ENCODE measurements around the gene STAB1. TPM values are rescaled to one million over a fixed set of nuclear protein-coding genes. Genes with fewer than 3 reads are reported as not detected.

The STAB1 gene
- total RNA-seq, 1 donor from 2014 or later: 88.1 TPM

DNA sequence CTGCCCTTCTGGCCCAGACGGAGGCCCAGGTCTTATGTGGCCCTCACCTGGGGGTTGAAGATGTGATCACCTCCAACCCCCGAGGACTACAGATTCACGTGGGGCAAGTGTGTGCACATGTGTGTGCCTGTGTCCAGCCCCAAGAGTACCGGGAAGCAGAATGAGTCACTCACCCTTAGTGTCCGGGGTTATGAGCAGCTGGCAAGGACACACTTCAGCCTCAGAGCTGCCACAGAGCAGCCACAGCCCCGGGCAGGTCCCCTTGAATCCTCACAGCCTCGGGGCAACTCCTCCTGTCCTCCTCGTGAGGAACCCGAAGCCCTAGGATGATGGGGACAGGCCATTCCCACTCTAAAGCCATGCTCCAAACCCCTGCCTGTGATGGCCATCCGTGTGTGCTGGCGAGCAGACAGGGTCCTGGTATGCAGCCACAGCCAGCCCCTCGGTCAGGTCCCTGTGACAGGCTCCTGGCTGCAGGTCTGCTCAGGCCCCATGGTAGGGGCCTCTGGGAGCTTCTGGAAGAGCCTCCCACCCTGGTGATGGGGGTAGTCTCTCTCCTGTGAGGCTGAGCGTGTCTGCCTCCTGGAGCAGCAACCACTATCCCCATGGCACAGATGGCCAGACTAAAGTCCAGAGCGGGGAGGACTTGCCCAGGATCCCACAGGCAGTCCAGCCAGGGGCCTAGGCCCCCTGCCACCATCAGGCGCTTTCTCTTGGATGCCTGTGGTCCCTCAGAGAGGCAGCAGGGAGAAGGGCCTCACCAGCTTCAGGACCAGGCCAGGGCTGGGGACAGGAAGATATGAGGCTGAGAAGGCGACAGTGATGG, 852 bp downstream of the STAB1 start:
- peak; percentile 64 for DNase-seq (ENCODE audit: missing footprints)
- ATAC-seq: no peak
- intact Hi-C loops (cut with DNase I): no loop called here

DNA sequence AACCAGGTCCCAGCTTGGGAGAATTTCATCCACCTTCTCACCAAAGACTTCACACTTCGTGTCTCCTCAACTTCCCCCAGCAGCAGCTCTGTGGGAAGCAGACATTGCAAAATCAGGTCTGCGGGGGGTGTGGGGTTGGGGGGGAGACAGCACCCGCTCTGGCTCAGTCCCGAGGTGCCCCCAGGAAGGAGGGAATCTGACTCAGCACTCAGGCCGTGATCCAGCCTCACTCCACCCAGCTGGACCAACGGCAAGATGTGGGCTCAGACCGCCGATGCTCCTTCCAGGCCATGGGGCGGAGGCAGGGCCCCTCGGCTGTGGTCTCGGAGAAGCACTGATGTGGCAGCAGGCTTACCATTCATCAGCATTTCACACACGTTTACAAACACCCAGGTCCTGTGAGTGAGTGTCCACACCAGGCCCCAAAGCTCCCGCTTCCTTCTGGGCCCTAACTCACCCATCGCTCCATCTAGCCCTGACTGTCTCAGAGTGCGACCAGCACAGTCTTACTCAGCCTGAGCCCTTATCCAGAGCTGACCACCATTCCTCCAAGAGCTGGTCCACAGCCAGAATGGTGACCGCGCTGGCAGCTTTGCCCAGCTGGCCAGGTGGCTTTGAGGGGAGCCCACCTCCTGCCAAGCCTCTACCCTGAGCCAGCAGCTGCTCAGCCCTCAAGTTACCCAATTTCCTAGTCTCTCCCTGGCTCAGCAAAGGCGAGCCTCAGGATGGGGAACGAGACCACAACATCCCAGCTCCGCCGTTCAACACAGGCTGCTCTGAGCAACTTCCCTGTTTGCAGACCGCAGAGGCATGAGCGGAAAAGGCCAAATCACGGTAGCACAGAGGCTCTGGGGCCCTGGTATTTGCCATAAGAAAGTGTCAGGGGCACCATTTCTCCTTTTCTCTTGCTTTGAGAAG, 3.3 kb downstream of the STAB1 start:
- DNase-seq (ENCODE audit: missing footprints): peak; percentile 83
- intact Hi-C loops (cut with DNase I): no loop called here

DNA sequence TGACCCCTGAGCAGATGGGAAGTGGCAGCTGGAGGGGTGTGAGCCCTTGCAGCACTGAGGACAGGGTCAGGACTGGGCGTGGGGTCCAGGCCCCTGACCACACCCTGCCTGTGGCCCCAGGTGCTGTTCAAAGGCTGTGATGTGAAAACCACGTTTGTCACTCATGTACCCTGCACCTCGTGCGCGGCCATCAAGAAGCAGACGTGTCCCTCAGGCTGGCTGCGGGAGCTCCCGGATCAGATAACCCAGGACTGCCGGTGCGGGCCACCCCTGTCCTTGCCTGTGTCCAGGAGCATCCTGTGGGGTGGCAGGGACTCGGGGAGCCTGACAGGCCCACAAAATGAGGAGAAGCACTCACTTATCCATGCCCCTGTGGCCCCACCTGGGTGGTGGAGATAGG, 5.9 kb downstream of the STAB1 start:
- intact Hi-C loops (cut with DNase I): no loop called here
- ATAC-seq (no peak), DNase-seq (ENCODE audit: missing footprints) (no peak)

More for the DNA sequence above, 3.3 kb downstream of the STAB1 start:
- ATAC-seq: peak; percentile 52

DNA sequence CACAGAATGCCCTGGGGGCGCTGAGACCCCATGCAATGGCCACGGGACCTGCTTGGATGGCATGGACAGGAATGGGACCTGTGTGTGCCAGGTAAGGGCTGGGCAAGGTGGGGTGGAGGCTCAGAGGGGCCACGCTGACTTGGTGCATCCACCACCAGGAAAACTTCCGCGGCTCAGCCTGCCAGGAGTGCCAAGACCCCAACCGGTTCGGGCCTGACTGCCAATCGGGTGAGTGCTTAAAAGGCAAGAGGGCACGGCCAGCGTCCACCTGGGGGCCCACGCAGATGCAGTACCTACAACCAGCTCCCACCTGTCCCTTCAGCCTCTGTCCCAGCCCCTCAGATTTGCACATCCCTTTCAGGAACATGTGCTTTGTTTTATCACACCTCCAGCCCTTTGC, 6.9 kb downstream of the STAB1 start:
- DNase-seq (ENCODE audit: missing footprints): no peak
- intact Hi-C loops (cut with DNase I): no loop called here
- ATAC-seq: no peak

DNA sequence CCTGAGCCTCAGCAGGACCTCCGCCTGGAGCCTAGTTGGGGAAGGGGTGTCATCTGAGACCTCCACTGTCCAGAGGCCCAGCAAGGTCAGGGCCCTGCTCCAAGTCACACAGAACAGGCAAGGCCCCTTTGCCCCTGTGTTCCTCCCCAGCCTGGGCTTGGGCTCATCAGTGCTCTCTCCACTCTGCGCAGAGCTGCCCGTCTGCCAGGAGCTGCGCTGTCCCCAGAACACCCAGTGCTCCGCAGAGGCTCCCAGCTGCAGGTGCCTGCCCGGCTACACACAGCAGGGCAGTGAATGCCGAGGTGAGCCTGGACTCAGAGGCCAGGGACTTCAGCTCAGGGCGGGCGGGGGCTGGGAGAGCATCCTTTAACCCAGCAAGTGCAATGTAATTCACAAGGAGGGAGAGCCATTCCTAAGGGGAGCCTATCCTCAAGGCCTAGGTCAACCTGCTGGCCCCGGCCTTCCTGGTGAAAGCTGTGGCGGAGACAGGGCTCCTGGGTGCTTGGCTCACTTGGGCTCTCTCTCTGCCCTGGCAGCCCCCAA, 7.7 kb downstream of the STAB1 start:
- DNase-seq (ENCODE audit: missing footprints) (no peak), ATAC-seq (no peak)
- intact Hi-C loops (cut with DNase I): no loop called here

DNA sequence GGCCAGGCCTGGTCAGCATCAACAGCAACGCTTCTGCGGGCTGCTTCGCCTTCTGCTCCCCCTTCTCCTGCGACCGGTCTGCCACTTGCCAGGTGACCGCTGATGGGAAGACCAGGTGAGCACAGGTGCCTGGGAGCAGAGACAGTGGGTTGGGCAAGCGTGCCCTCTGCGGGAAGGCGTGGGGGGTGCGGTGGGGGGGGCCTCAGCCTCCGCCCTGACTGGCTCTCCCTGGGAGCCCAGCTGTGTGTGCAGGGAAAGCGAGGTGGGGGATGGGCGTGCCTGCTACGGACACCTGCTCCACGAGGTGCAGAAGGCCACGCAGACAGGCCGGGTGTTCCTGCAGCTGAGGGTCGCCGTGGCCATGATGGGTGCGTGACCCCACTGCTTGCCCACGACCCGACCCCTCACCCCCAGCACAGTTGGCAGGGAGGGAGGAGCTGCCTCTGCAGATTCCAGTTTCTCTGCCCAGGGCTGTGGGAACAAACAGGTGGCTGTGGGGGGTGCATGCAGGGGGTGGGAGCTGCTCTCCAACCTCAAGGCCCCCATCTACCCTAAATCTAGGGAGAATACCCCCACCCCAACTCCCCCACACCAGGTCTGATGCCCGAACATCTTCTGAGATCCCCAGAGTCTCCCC, 8.8 kb downstream of the STAB1 start:
- intact Hi-C loops (cut with DNase I): no loop called here
- no peak for DNase-seq (ENCODE audit: missing footprints)
- no peak for ATAC-seq

DNA sequence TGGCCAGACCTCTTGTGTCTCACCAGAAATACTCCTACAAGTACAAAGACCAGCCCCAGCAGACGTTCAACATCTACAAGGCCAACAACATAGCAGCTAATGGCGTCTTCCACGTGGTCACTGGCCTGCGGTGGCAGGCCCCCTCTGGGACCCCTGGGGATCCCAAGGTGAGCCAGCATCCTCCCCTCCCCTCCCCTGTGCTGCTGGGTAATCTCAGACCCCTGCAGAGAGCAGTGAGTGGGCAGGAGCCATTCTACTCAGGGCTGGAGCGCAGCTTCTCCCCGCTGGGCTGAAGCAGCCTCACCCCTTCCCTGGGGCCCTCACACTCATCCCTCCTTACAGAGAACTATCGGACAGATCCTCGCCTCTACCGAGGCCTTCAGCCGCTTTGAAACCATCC, 9.8 kb downstream of the STAB1 start:
- DNase-seq (ENCODE audit: missing footprints): no peak
- intact Hi-C loops (cut with DNase I): no loop called here
- no peak for ATAC-seq

DNA sequence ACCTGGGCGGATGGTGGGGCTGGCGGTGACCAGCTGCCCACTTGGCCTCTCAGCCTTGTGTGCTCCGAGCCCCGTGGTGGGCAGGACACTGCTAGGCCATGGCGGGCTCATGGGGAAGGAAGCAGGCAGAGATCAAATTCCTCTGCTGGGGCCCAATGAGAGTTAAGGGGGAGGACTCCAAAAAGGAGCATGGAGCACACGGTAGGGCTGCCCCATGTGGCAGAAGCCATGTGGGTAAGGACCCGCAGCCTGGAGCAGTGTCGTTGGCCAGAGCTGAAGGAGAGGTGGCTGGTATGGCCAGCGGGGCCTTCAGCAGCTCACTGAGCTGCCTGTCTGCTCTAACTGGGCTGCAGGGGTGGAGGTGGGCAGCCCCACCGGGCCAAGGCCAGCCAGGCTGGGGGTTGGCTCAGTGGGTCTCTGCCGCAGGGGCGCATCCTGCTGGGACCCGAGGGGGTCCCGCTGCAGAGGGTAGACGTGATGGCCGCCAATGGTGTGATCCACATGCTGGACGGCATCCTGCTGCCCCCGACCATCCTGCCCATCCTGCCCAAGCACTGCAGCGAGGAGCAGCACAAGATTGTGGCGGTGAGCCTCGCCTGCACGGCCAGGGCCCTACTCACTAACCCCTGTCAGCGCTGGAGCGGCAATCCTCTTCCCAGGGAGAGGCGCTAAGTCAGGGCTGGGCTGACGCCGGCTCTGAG, 11.3 kb downstream of the STAB1 start:
- ATAC-seq (no peak), DNase-seq (ENCODE audit: missing footprints) (no peak)
- intact Hi-C loops (cut with DNase I): no loop called here

DNA sequence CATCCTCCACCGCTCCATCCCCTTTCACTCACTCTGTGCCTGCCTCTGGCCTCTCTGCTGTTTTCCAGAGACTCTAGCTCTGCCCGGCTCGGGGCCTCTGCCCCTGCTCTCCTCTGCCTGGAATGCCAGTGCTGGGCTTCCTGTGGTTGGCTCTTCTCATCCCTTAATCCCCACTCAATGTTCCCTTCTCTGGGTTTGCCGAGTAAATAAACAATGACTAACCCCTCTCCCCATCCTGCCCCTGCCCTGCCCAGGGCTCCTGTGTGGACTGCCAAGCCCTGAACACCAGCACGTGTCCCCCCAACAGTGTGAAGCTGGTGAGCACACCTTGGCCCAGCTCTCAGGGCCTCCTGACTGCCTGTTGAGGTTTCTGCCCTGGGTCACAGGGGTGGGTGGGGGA, 12.2 kb downstream of the STAB1 start:
- DNase-seq (ENCODE audit: missing footprints): no peak
- intact Hi-C loops (cut with DNase I): no loop called here
- ATAC-seq: no peak

DNA sequence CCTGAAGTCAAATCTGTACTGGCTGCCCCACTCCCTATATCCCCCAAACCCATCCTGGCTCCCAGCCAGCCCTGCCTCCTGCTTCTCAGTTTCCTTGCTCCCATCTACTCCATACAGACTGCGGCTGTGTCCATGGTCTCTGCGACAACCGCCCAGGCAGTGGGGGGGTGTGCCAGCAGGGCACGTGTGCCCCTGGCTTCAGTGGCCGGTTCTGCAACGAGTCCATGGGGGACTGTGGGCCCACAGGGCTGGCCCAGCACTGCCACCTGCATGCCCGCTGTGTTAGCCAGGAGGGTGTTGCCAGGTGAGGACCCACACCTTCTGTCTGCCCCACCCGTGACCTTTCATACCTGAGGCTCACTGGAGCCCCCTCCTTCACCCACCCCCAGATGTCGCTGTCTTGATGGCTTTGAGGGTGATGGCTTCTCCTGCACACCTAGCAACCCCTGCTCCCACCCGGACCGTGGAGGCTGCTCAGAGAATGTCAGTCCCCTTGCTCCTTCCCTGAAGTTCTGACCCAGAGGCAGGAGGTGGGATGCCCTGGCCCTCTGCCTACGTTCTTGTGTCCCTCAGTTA, 14.7 kb downstream of the STAB1 start:
- ATAC-seq (no peak), DNase-seq (ENCODE audit: missing footprints) (no peak)
- intact Hi-C loops (cut with DNase I): no loop called here

DNA sequence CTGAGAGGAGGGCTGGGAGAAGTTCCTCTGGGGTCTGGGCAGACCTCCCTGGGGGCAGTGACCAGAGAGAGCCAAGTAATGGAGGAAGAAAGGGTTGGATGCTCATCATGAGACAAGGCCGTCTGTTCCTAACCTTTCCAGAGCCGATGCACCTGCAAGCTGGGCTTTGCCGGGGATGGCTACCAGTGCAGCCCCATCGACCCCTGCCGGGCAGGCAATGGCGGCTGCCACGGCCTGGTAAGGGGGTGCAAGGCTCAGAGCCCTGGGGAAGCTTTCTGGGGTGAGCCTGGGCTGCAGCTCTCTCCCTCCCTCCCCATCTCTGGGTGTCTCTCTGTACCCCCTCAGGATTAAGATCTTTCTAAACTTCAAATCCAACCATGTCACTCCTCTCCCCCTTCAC, 16.4 kb downstream of the STAB1 start:
- ATAC-seq (no peak), DNase-seq (ENCODE audit: missing footprints) (no peak)
- intact Hi-C loops (cut with DNase I): no loop called here

DNA sequence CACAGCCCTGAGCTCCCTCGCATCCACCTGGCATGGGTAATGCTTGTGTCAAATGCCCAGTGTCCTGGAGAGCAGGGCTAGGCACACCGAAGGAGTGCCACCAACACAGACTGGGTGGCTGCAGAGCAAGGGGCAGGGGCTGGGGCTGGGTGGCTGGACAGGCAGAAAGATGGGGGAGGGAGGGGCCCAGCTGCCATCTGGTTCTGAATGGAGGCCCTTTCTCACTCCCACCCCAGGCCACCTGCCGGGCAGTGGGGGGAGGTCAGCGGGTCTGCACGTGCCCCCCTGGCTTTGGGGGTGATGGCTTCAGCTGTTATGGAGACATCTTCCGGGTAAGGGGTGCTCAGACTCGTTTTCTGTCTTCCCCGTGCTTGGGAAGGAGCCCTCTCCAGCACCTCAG, 17.0 kb downstream of the STAB1 start:
- ATAC-seq (no peak), DNase-seq (ENCODE audit: missing footprints) (no peak)
- intact Hi-C loops (cut with DNase I): no loop called here

DNA sequence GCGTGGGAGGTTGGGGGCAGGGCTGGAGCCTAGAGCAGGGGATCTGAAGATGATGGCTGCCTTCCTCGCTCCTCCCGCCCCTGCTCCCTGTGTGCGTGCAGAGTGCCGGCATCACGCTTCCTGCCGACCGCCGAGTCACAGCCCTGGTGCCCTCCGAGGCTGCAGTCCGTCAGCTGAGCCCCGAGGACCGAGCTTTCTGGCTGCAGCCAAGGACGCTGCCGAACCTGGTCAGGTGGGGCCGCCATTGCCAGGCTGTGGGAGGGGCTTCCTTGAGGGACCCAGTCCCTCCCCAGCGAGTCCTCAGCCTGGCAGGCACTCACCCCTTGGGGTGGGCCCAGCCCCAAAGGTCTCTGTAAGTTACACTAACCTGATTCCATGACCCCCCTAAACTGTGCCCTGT, 17.6 kb downstream of the STAB1 start:
- no peak for ATAC-seq
- intact Hi-C loops (cut with DNase I): no loop called here
- no peak for DNase-seq (ENCODE audit: missing footprints)

DNA sequence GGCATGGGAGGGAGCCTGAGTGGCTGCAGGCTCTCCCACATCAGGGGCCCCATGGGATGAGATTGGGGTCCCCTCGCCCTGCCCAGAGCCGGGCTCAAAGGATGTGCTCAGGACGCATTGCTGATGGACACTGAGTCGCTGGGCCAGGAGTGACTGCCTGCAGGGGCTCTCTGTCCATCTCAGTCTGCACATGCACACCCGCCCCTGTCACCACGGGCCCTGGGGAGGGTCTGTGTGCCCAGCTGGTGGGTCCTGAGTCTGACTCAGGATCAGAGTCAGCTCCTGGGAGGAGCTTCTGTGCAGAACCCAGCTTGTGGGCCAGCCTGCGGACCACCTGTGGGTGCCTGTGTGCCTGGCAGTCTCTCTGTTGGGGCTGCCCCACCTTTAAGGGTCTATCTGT, 18.1 kb downstream of the STAB1 start:
- no peak for ATAC-seq
- intact Hi-C loops (cut with DNase I): no loop called here
- no peak for DNase-seq (ENCODE audit: missing footprints)

DNA sequence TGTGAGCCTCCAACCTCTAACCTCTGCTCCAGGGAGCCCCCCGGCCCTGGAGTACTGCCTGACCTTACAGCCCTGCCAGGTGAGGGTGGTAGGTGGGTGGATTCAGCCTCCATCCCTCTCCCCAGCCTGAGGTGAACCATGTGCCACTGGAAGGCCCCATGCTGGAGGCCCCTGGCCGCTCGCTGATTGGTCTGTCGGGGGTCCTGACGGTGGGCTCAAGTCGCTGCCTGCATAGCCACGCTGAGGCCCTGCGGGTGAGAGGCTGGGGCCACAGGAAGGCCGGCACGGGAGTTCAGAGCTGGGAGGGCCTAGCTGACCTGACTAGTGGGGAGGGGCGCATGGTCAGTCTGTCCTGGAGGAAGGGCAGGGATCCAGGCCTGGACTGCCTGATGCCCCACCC, 19.4 kb downstream of the STAB1 start:
- intact Hi-C loops (cut with DNase I): no loop called here
- ATAC-seq: no peak
- no peak for DNase-seq (ENCODE audit: missing footprints)

DNA sequence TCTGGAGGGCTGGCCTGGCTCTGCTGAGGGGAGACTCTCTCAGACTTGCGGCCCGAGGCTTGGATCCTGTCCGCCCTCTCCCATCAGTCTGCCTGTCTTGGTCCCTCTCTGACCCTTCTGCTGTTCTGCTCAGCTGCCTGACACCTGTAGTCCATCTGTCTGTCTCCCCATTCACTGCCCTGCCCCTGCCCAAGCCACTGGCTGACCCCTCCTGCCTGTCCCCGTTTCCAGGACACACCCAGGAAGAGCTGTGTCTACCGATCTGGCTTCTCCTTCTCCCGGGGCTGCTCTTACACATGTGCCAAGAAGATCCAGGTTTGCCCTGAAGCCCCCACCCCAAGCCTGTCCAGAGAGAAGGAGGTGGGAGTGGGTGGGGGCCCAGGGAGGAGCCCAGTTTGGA, 20.1 kb downstream of the STAB1 start:
- ATAC-seq: no peak
- DNase-seq (ENCODE audit: missing footprints): no peak
- intact Hi-C loops (cut with DNase I): no loop called here

DNA sequence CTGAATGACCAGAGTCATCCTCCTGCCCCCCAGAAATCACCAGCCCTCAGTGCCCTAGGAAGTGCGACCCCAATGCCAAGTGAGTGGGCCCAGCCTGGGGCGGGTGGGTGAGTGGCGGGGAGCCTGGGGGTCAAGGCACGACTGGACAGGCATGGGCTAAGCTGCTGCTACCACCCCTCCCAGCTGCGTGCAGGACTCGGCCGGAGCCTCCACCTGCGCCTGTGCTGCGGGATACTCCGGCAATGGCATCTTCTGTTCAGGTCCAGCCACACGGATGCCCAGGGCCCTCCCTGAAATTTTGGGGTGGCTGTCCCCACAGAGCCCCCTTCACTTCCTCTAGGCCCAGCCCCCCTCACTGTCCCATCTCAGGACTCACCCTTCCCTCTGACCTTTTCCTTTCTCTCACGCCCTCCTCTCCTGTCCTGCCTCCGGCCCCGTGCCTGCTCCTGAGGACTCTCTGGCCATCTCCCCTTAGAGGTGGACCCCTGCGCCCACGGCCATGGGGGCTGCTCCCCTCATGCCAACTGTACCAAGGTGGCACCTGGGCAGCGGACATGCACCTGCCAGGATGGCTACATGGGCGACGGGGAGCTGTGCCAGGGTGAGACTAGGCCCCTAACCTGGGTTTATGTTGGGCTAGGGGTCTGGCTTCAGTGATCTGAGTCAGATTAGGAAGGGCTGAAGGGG, 21.5 kb downstream of the STAB1 start:
- no peak for ATAC-seq
- intact Hi-C loops (cut with DNase I): no loop called here
- peak; percentile 72 for DNase-seq (ENCODE audit: missing footprints)
